CD4-positive, alpha-beta T cell treated with Interleukin-17A for 1 hour (primary cell): ENCODE measurements around the gene RING1.
A peak's percentile ranks its signal among the peaks of the same experiment; 100 is the strongest.

ENCODE experiments used
- DNase-seq: peaks from one replicate; pipeline ENCODE4 v3.0.0-alpha.2; 2020

RING1 gene

GRCh38 chr6:33193619-33194018 lies 14.7 kb upstream of the RING1 start:
- no peak for DNase-seq

GRCh38 chr6:33194431-33194979 lies 13.8 kb upstream of the RING1 start:
- no peak for DNase-seq

DNA sequence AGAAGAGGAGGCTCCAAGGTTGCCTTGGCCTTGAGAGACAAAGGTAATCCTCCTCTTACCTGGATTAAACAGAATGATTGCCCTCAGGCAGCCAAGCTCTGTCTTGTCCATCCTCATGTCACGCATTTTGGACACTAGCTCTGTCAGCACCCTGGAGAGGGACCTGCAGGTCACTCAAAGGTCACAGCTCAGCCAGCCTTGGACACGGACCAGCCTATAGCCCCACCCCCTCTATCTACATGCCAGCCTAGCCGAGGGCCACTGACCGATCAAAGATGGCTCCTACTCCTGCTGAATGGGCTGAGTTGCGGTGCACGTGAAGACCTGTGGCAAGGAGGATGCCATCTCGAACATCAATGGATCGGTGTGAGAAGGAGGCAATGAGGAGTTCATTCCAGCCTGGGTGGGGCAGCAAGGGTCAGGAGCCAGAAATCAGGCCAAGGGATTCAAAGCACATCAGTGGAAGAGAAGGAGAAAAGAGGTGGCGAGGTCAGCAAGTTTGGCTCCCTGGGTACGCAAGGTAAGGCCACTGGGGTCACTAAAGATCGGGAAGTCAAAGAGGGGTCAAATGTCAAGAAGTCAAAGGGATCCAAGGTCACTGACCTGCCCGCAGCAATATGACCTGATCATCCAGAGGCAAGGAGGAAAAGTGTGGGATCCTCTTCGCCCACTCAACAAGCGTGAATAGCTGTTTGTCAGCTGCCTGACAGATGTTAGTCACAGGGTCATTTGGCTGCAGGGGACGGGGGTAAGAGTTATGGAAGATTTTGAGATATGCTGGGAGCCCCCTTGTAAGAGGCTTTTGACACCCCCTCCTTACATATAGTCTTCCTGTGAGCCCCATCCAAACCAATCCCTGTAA lies 12.8 kb upstream of the RING1 start:
- no peak for DNase-seq

DNA sequence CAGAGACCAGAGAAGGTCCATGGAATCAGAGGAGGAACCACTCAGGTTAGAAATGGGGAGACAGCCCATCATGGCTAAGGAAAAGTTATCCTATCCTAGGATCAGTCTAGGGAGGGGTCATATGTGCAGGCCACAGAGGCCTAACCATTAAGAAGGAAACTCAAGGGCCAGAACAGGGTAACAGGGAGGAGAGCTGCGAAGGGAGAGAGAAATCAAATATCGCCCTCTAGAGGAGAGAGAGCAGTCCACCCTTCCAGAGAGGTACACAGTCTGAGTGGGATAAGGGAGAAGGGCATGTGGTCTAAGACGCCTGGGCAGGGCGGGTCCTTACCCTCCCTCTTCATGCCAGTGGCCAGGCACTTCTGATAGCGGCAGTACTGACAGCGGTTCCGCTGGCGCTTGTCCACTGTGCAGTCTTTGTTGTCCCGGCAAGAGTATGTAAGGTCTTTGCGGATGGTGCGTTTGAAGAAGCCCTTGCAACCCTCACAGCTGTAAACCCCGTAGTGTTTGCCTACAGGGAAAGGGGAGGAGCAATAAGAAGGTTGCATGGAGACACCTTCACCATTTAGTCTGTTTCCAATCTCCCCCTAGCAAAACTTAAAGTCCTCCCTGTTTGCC lies 10.8 kb upstream of the RING1 start:
- peak; percentile 72 for DNase-seq

GRCh38 chr6:33198159-33198852 lies 10.0 kb upstream of the RING1 start:
- DNase-seq: no peak

DNA sequence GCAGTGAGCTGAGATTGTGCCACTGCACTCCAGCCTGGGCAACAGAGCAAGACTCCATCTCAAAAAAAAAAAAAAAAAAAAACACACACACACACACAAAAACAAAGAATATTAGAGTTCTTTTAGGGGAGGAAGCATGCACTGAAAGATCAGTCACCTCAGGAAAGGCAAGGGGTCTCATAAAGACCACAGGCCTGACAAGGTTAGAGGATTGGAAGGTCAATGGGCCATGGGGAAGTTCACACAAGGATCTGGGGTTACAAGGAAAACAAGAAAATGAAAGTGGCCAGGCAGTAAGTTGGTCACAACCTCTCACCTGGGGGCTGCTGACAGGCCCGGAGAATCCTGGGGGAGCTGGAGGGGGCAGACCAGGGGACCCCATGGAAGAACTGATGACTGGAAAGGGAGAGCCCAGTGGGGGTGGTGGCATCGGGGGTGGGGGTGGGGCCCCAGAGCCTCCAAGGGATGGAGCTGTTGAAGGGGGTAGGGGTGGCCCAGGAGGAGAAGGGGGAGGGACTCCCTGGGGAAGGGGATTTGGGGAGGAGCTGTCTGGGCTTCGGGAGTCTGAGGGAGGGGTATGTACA lies 9.4 kb upstream of the RING1 start:
- DNase-seq: no peak

- DNase-seq: no peak
Measured at GRCh38 chr6:33199687-33200218, 8.5 kb upstream of the RING1 start.

DNA sequence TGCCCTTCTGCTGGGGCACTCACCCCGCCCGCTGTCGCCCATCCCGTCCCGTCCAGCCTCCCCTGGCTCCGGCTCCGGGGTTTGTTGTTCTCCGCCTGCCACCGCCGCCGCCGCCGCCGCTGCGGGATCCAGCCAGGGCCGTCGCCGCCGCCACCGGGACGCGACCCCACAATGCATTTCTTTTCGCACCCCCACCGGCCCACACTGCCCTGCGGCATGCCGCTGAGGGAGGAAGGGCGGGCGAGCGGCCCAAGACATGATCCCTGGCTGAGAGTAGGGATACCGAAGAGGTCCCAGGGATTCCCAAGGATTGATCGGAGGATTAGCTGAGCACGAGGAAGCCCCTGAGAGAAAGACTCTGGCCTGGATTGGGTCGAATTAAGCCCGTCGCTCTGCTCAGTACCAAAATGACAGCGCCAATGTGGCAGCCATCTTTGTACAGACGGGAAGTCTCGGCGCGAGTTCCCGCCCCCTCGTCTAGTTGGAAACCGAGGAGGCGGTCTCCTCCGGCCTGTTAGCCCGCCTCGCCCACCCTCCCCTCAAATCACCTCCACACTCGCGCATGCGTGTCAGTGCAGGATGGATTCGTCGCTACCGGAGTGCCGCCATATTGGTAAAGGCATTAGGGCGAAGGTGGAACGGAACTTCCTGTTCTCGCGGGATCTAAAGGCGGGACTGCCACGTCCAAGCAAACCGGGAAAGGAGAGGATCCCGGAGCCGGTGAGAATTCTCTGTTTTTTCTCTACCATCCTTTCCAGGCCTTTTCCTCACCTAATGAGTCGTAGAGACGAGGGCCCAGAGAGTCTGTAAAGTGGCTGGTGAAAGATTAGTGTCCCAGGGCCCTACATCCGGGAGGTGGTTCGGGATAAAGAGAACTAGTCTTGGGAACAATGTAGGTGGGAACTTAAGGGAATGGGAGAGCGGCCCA lies 7.8 kb upstream of the RING1 start, which contains the start of the genes RXRB and SLC39A7:
Gene RXRB, minus strand, starts transcription at position 447 of the 928 bp plus-strand sequence. Its CDS starts 189 bp downstream, at position 258.
Gene SLC39A7, plus strand, starts transcription at position 649 of the 928 bp plus-strand sequence. CDS start 379 bp downstream, outside the sequence.
- DNase-seq: peak; percentile 99

- DNase-seq: no peak
Measured at GRCh38 chr6:33201147-33201545, 7.2 kb upstream of the RING1 start.

GRCh38 chr6:33201935-33202334 lies 6.4 kb upstream of the RING1 start:
- no peak for DNase-seq

- no peak for DNase-seq
Measured at GRCh38 chr6:33202799-33203198, 5.5 kb upstream of the RING1 start.

DNA sequence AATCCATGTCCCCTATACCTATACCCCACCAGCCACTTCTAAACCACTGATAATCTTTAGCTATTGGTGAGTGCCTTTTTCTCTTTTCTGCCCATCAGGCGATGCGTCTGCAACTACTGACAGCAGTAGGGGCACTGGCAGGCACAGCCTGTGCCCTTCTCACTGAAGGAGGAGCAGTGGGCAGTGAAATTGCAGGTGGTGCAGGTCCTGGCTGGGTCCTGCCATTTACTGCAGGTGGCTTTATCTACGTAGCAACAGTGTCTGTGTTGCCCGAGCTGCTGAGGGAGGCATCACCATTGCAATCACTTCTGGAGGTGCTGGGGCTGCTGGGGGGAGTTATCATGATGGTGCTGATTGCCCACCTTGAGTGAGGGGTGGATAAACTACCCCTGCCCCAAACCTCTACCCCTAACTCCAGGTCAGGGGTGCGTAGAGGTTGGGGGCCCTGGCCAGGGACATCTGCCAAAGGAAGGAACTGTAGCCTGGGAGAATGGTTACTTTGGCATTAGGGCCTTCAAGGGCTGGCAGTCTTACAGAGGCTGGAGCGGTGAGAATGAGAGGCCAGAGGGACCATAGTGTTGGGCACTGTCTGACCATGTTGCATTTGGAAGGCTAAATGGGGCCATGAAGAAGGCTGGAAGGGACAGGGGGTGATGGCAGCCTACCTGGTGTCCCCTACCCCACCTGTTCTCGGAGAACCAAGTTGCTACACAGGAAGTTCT lies 4.7 kb upstream of the RING1 start:
- DNase-seq: no peak

DNA sequence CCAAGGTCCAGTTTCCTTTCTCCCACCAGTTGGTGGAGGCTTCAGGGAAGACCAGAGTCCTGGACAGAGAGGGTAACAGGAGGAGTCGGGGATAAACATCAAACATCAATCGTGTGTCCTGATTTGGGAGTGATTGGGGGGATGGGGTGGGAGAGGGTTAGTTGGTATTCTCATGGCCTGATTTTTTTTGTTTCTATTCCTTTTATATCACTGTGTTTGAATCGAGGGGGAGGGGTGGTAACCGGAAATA lies 4.2 kb upstream of the RING1 start:
- no peak for DNase-seq

DNA sequence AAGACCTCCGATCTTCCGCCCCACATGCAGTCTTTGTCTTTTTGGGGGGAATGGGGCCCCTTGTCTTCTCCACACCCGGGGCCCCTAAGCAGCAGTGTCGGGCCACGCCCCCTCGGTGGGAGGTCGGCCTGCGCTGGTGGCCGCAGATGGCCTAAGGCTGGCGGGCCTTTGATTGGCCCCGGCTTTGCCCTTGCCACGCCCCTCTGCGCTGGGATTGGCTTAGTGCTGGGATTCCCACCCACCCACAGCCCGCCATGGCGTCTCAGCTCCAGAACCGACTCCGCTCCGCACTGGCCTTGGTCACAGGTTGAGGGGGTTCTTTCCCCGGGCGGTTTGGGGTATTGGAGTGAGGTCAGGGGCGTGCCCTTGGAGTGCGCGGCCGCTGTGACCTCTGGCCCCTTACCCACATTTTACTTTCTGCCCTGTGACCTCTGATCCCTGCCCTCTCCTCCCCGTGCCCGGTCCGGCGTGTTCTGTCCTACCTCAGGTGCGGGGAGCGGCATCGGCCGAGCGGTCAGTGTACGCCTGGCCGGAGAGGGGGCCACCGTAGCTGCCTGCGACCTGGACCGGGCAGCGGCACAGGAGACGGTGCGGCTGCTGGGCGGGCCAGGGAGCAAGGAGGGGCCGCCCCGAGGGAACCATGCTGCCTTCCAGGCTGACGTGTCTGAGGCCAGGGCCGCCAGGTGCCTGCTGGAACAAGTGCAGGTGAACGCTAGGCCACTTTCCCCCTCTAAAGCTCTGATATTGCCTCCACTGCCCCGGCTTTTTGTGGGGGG lies 3.7 kb upstream of the RING1 start, which contains the start of gene HSD17B8:
Gene HSD17B8, plus strand, starts transcription at position 241 of the 776 bp plus-strand sequence. Its CDS starts 14 bp downstream, at position 255.
- DNase-seq: peak; percentile 94

GRCh38 chr6:33205191-33206026 lies 2.9 kb upstream of the RING1 start:
- peak; percentile 41 for DNase-seq

DNA sequence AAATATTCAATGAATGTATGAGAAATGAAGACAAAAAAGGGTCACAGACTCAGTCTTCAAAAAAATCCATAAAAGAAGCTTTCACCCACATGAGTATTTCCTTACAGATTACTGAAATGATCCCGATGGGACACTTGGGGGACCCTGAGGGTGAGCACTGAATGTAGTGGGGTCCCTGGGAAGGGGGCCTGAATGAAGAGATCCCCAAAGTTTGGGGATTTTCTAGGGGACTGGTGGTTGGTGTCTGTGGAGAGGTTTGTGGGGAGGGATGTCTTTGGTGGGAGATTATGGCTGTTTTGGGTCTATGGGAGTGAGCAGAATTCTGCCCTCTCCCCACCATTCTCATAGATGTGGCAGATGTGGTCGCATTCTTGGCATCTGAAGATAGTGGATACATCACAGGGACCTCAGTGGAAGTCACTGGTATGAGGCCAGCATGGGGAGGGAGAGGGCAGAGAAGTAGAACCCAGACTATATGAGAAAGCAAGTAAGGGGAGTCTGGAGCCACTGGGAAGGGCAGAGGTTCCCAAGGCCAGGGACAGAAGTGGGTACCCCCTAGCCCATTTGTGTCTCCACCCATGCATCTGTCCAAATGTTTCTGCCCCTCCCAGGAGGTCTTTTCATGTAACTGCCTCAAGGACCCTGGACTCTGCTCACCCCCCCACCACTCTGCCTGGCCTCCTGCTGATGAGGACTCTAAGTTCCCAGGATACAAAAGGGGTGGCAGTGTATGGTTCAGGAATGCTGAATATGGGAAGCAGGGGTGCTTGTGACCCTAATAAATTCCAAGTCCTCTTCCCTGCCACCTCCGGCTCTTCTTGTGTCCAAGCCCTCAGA lies 2.1 kb upstream of the RING1 start:
- no peak for DNase-seq

DNA sequence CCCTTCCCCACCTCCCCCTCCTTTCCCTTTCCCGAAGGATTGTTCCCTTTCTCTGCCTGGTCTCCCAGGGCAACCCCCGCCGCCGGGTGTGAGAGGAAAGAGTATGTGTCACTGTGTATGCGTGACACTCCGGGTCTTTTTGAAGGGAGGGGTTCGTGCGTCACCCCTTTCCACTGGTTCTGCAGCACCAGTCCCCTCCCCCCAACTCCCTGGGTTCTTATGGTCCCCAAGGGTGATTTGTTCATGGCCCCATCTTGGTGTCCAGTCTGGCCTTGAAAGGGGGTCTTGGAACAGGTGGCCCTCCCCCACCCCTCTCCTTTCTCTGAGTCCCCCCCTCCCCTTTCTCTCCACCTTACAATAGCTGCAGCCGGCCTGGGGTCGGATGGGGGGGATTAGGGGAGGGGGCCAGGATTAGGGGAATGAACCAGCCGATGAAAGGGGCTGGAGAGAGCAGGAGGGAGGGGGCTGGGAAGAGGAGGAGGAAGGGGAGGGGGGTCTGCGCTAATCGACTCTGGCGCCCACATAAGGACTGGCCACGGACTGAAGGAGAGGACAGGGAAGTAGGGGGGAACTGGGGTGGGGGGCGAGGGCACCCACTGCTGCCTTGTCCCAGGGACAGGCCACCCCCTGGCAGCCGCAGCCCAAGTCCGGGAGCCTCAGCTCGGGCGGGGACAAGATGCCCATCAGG lies 1.3 kb upstream of the RING1 start:
- DNase-seq: no peak
